HG03378 (cell line): ENCODE measurements around the gene ZGLP1.

Experiments
- ATAC-seq: cut with Tn5 transposase; IDR thresholded peaks from one replicate; pipeline ENCODE4 v1.9.1; 2021; ENCODE audit warnings: mild to moderate bottlenecking, moderate library complexity; ENCODE audit not compliant: unreplicated experiment

ZGLP1 gene

GRCh38 chr19:10328558-10329429 lies 19.2 kb upstream of the ZGLP1 start:
- ATAC-seq, result no peak

DNA sequence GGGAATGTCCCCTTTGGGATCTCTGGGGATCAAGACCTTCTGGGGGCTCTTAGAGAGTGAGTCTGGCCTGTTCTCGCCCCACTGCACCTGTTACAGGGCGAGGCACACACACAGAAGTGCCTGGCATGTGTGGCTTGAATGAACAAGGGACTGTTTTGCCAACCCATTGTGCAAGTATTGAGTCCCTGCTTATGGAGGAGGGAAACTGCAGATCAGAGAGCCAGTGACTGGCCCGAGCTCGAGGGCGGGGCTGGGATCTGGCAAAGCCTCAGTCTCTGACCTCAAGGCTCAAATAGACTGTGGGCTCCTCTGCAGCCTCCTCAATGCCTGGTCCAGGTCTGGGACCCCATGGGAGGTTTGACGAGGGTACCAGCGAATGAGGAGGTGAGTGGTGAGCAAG lies 18.2 kb upstream of the ZGLP1 start:
- no peak for ATAC-seq

GRCh38 chr19:10325732-10326131 lies 16.1 kb upstream of the ZGLP1 start:
- ATAC-seq, result no peak

- no peak for ATAC-seq
These were observed 12.5 kb upstream of the ZGLP1 start for GRCh38 chr19:10321874-10322835.

DNA sequence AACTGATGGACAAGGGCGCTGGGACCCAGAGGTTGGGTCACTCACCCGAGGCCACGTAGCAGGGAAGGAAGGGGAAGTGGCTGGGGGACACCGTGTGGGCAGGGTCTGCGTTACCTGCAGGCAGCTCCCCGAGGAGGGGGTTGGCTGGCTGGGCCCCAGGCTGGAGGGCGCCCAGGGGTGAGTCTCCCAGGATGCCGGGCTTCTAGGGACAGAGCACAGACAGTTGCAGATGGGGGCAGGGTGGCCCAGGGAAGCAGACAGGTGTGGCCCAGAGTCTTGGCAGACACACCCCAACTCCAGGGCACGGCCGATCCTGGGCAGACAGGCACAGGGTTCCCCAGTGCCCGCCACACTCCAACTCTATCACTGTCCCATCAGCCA lies 11.8 kb upstream of the ZGLP1 start:
- ATAC-seq, result no peak

DNA sequence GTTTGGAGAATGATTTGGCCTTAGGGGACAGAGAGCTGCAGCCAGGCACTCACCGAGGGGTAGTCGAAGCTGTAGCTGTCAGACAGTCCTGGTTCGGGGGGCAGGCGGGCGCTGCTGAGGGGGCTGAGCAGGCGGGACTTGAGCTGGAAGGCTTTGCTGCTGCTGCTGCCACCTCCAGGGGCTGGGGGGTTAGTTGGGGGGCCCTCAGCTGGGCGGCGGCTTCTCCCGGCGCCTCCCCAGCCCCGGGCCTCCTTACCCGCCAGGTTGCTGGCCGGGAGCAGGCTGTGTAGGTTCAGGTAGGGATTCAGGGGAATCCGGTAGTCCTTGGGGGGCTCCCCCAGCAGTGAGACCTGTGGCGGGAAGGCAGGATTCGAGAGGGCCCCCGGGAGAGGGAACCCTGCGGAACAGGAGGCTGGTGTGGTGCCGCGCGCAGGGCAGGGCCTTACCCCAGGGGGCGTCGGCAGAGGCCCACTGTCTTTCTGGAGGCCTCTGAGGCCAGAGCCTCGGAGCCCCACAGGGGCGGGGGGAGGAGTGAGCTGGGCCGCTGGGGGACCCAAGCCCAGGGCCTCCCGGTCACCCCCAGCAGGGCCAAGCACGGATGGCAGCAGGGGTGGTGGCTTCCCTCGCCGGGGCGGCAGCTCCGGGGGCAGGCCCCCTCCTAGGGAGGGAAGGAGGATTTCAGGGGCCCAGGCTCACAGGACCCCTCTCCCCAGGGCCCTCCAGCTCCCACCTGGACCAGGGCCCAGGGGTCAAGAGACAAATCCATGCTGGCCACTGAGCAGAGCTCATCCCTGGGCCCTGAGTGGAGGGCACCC lies 11.2 kb upstream of the ZGLP1 start:
- ATAC-seq, result no peak

DNA sequence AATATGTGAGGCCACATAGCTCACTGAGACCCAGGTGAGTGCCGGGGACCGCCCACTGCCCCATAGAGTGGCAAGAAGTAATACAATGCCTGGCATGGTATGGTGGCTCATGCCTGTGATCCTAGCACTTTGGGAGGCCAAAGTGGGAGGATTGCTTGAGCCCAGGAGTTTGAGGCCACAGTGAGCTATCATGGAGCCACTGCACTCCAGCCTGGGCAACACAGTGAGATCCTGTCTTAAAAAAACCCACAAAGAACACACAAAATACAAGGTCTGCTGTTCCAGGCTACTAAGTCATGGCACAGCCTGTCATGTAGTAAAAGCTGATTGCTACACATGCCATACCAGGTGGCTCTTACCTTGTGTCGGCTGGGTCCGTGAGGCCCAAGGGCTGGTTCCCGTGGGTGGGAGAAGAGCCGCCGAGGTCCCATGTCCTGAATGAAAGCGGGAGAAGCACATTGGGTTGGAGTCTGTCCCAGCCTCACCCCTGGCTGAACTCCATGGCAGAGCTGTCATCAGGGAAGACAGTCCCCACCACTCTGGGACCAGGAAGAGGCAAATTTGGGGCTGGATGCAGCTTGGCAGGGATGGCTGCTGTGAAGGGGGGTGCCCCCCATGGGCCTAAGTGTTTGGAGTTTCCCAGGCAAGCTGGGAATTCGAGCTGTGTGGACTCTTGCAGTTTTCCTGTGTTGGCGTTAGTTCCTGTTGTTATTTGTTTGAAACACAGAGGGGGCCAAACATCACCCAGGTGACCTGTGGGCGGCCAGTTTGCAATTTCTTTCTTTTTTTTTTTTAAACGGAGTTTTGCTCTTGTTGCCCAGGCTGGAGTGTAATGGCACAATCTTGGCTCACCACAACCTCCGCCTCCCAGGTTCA lies 9.4 kb upstream of the ZGLP1 start:
- ATAC-seq, result no peak

DNA sequence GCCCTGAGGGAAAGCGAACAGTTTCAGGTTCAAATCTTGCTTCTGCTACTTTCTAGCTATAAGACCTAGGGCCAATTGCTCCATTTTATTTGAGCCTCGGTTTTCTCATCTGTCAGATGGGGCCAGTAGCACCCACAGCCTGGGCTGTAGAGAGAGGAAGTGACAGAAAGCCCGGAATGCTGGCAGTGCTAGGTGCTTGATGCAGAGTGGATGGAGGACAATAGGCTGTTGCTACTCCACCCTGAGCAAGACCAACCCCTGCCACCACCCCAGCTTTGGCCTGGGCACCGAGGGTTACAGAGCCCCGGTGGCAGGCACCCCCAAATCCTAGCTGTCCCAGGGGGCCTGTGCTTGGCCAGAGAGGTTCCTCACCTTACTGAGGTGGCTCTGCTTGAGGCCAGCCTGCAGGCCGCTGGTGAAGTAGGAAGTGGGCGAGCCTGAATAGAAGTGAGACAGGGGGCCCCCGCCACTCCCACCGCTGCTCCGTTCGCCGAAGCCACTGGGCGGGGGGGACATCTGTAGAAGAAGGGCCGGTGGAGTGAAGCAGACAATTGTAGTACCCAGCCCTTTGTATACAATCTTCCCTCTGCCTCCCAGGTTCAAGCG lies 8.3 kb upstream of the ZGLP1 start:
- ATAC-seq, result no peak

GRCh38 chr19:10317045-10317856 lies 7.6 kb upstream of the ZGLP1 start:
- ATAC-seq, result no peak

- no peak for ATAC-seq
These were observed 6.8 kb upstream of the ZGLP1 start for GRCh38 chr19:10316229-10317044.

GRCh38 chr19:10315335-10316214 lies 6.0 kb upstream of the ZGLP1 start, which contains the start of gene FDX2:
Gene FDX2, minus strand, starts transcription at chr19:10316015. Its CDS starts 19 bp downstream, at chr19:10315996.
- ATAC-seq, result no peak

DNA sequence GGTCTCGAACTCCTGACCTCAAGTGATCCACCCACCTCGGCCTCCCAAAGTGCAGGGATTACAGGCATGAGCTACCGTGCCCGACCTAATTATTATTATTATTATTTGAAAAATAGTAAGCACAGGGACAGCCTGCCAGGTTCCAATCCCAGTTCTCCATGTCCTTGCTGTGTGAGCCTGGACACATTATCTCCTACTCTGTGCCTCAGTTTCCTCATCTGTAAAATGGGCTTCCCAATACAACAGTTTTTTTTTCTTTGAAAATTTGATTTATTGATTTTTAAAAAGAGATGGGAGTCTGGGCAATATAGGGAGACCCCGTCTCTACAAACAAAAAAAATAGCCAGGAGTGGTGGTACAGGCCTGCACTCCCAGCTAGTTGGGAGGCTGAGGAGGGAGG lies 3.3 kb downstream of the ZGLP1 start:
- ATAC-seq, result no peak

- no peak for ATAC-seq
These were observed 4.3 kb downstream of the ZGLP1 start for GRCh38 chr19:10305139-10305806.

DNA sequence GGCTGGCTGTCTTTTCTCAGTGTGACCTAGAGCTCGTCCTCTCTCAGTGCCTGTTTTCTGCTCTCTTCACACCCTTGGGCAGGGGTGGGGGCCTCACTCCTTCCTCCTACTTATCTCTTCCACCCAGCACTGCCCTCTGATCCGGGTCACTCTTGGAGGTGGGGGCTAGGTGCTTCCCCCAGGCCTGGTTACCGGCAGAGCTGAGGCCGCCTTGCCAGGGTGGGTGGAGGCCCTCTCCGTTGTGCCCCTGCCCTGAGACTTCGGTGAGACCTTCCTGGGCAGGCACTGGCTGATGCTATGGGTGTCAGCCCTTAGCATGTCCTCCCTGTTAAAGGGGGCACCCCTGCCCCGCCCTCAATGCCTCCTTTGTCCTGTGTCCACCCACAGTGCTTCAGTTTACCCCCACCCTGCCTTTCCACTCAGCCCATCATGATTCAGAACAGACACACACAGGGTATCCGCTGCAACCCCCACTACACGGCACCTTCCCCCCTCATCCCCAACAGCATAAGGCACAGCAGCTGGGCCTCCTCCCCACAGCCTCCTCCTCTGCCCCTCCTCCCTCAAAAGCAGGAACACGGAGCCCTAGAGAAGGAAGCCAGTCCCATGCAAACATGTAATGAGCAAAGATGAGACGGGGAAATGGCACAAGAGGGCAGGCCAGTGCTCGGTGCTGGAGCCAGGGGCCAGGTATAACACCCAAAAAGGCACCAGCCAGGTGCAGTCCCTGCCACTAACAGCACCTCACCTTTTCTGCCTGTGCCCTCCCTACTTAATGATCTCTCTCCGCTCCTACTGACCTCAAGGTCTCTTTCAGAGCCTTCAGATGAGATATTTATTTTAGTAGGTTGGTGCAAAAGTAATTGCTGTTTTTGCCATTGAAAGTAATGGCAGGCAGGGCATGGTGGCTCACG lies 9.8 kb downstream of the ZGLP1 start:
- no peak for ATAC-seq
